GM18858 (cell line): ENCODE measurements around the gene SPACA7.

Source experiments
- ATAC-seq: cut with Tn5 transposase; IDR thresholded peaks from one replicate; pipeline ENCODE4 v1.9.1; 2021; ENCODE audit not compliant: unreplicated experiment

The SPACA7 gene

DNA sequence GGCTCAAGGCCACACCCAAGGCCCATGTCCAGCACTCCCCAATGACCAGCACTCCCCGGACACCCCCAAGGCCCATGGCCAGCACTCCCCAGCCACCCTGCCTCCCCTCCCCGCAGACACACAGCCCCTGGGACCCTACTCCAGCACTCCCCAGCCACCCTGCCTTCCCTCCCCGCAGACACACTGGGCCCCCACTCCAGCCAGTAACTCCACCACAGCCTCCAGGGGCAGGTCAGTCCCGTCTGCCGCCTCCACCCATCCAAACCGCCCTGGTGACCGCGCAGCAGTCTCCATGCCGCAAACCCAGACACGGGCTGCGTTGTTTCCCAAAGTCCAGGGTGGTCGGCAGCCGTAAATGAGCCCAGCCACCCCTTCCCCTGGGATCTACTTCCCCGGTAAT, 70.7 kb downstream of the SPACA7 start:
- ATAC-seq: no peak

DNA sequence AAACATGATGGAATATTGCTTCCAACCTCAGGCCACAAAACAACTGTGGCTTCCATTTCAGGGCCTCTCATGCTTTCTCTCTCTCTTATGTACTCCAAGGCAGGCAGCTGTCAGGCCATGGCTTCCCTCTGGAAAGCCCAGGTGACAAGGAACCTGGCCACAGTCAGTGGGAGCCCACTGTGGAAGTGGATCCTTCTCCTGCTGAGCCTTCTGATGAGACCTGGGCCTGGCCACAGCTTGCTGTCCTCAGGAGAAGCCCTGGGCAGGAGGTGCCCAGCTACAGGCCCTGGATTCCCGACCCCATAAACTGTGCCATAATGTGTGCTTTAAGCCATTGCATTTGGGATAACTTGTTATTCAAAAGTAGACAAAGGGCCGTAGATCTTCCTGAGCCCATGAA, 71.2 kb downstream of the SPACA7 start:
- ATAC-seq: no peak

DNA sequence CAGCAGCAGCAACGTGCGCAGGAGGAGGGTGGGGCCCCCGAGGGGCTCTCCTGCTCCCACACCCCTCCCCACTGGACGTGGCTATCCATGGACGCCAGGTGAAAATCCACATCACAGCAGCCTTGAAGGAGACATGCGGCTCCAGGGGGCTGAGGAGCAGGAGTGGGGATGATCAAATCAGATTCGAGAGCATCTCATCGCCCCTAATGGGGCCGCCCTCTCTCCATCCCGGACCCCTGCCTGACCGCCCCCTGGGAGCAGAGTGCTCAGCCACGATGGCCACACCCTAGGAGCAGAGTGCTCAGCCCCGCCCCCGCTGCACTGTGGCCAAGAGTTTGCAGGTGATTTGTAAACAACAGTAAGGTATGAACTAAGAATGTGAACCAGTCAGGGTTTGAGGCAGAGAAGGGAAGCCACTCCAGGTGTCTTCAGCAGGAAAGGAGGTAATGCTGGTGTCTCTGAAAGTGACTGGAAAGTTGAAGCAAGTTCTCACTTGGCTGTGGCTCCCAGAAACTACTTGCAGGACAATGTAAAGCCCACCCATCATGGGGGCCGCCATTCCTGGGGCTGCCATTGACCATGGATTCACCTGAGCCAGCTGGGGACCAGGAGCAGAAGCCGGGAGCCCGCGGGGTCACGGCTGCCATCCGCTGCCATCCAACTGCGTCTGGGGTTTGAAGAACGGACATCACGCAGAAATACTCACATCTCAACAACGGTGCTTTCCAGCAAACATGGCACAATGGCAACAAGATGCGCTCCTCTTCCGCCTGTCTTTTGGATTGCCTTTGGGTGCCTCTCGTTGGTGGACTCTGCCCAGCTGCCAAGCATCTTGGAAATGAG, 71.8 kb downstream of the SPACA7 start:
- no peak for ATAC-seq

DNA sequence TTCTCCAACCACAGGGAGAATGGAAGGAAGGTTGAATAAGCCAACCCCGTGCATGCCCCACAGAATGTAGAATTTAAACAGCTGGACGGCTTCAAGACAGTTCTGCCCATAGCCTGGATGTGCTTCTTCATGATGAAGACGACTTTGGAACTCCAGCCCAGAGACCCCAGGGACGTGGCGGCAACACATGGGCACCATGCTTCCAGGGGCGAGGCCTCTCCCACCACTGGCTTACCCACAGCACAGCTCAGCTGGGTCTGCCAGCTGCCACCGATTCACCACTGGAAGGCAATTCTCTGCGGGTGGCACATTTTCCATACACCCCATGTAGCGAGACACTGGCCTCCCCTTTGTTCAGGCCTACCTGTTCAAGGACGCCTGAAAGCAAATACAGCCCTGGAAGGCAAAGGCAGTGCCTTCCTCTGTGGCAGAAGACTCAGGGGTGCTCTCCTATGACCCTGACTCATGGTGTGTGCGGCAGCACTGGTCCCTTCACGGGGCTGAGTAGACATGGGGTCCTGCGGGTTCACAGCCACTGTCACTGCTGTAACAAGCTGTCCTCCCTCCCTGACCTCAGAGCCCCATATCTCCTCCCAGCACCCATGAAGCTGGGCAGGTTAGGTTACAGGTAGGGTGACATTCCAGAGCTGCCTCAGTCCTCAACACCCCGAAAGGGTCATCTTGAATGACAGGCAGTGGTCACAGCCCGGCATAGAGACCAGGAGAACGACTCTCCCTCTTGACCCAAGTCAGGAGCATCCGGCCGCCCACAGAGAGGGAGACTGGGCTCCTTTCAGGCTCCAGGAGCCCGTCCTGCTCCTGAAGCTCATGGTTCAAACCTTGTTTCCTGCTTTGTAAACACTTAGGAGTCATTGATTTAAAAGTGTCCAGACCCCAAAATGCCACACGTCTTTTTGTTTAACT, 72.7 kb downstream of the SPACA7 start:
- ATAC-seq: no peak

DNA sequence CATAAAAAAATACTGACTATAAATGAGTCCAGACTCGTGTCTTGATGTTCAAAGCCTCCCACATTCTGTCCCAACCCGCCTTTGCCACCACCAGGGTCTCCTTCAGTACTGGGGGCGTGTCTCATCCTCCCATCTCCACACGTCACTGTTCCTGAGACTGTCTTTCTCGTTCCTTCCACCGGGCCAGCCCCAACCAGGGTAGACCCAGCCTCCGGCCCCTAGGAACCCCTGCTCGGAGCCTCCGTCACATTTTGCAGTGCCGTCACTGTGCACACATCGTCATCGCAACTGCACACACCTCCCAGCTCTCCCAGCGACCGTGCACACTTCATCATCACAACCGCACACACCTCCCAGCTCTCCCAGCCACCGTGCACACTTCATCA, 73.4 kb downstream of the SPACA7 start:
- no peak for ATAC-seq

DNA sequence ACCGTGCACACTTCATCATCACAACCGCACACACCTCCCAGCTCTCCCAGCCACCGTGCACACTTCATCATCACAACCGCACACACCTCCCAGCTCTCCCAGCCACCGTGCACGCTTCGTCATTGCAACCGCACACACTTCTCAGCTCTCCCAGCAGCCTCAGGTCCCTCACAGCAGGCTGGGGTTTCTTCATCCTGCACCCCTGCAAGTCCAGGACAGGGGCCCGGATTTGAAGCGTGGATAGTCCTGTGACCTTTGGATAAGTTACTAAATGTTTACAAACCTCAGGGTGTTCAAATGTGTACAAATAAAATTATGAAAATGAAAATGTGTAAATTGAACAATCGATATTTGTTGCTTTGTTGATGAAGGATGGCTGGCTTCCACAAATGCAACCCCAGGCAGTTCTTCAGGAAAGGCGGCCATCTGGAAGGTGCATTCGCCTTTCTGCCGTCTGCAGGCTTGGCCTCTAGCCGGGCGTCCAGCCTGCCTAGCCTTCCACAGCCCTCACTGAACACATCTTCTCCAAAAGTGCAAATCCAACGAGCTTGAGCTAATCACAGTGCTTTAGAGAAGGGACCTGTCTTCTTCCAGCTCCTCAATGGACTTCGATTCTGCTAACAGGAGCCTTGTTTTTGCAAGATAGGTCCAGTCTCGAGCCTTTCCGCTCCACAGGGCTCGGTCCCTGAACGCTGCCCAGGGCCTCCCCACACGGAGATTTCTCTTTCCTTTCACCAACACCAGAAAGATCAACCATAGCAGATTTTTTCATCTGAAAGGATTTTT, 74.2 kb downstream of the SPACA7 start:
- no peak for ATAC-seq

DNA sequence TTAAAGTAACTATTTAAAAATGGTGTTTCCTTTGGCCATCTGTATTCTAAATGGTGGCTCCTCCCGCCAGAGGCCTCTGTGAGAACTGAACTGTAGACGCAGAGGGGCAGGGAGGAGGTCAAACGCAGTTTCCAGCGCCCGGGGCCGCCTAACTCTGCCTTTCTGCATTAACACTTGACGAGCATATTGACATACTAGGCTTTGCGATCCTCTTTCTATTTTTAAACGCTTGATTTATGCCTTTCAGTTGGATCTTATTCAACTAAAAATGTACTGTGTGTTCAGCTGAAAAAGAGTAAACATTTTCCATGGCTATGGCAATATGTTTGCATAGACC, 74.7 kb downstream of the SPACA7 start:
- no peak for ATAC-seq

DNA sequence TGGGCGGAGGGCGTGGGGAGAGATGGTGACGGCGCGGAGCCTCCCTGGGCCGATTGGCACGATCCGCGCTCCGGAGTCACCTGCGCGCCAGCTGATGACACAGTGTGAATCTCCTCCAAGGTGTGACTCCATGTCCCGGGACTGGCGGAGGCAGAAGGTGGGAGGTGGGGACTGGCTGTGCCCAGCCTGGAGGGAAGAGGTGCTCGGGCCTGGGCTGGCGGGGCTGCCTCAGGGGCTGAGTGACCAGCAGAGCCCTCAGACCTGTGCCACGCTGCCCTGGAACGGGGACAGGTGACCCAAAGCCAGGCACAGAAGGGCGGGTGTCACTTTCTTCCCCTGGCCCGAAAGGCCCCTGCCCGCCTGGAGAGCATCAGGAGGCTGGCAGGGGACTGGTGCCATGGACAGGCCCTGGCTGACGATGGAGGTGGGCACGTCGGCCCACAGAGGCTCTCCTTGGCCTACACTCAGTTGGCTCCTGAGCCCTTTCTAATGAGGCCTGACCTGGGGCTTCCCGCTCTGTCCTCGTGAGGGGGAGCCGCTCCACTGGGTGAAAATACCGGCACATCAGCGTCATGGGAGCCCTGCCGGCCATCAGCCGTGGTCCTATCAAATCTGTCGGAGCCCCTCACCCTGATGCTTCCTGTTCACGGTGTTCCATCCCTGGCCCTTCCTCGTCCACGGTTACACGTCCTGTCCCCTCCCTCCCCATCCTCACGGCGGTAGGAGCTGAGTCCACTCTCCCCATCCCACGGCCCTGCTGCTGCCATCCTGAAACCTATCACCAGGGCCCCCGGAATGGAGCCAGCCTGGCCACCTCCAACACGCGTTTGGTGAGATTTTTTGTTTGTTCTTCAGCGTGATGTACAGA, 75.6 kb downstream of the SPACA7 start:
- ATAC-seq: no peak

DNA sequence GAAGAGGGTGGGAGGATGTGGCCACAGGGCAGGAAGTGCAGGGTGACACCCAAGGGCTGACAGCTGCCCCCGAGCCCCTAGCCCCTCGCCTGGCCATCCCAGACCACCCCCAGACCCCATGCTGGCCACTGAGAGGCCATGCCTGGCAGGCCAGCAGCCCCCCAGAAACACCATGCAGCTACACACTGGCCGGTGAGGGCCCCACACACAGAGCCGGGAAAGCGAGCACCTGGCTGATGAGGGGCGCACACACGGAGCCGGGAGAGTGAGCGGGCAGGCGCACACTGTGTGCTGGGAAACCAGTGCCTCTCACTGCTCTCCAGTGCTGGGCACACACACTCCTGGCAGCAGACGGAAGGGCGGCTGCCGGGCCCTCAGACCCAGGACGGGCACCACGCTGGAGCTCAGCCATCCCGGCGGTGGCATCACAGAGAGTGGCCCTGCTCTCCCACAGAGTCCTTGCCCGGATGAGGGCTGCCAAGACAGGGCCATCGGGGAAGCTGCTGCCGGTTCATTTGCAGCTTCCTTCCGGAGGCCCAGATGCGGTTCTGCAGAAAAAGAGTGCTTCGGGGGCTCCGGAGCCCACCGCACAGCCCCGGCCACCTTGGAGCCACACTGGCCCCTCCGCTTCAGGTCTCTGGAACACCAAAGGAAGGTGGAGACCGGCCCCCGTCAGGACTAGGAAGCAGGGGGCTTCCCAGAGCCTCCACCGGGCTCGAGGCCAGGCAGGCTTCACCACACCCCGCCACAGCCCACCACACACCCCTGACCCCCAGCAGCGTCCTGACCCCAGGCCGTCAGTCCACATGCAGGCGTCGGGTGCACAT, 76.4 kb downstream of the SPACA7 start:
- ATAC-seq: no peak

DNA sequence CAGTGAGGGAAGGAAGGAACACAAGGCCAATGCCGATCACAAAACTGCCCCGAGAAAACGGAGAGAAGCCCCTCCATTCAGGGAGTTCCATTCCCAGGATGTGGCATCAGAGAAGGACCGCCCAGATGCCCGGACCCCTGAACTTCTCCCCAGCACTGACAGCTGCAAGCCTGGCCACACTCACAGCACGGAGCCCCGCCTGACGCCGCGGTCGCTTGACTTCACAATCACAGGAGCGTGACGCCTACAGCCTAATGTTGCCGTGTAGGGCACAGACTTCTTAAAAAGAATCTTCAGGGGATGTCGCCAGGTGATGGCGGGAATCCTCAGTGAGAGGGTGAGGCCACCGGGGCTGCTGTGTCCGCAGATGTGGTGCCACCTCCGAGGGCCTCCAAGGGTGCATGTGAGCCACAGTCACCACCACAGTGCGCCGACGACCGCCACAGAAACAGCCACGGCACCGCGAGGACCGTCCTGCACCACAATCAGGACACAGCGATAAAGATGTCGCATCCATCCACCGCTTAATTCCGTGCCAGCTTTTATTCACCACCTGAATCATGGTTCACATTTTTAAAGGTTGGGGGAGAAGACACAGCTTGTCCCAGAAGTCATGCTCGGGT, 77.2 kb downstream of the SPACA7 start:
- no peak for ATAC-seq

DNA sequence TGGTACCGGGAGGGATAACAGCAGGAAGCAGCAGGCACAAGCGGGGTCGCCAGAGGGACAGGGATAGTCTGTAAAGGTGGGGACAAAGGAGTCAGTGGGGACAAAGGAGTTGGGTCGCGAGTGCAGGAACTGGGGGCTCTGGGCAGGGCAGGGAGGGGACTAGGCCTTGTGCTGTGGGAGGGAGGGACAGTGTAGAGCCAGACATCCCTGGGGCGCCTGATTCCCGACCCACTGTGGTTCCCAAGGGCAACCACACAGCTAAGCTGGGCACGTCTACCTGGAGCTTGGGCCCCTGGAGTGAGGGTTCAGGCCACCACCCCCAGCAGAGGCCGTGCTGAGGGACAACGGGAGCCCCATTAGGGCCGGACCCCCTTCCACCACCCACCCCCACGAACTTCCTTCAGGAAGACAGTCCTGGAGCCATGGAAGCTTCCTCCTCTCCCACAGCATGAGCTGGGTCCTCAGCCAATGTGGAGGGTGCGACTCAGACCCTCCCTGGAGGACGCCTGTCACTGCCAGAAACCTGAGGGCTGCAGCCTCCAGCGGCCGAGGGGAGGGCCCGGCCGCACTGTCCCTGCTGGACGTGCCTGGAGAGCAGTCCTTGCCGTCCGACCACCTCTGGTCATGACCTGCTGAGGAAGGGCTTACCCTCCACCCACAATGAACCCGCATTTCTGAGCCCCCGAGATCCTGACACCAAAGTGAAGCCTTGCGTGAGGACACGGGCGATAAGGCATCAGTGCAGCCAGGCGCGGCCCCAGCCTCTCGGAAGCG, 77.9 kb downstream of the SPACA7 start:
- no peak for ATAC-seq

DNA sequence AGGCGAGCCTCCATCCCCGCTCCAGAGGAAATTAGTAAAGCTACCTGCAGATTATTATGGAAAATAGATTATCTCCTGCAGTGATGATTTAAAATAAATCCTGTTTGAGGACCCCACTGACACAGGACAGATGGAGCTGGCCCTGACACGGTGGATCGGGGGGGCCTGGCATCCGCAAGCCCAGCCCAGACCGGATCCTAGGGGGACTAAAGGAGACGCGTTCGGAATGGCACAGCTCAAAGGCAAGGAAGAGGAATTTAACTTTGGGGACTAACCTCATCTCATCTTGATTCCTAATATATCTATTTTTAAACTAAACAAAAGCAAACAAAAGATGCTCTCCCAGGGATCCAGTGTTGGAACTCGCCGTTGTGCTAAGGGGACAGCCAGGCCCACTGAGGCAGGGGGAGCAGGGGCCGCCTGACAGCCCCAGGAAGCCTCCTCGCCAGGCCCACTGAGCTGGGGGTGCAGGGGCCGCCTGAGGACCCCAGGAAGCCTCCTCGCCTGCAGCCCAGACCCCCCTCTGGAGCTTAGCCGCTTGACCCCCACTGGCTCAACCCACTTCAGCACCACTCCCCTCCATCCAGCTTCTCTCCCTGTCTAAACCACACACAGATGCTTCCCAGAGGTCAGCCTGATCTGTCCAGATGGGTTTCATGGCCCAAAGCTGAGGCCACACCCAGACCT, 78.6 kb downstream of the SPACA7 start:
- no peak for ATAC-seq

DNA sequence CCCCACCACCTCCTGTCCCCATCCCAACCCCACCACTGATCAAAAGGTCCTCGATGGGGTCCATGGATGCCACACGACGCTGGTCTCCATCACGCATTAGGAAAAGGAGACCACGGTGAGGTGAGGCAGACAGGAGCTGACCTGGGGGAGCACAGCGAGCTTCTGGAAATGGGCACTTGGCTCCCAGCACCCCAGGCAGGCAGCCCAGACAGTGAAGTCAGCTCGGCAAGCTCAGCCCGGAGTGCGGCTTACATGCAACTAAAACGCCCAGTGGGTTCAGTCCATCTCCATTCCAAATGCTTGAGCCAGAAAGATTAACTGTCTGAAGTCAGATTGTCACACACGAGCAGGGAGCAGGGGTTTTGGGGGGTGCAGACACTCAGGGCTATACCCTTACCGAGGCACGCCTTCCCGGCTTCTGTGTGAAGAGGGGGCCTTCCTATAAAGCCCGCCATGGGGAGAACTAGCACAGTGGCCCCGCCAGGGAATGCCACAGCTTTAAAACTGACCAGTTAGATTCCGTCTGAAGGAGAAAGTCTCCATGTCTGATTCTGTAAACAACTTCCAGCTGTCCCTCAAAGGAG, 79.4 kb downstream of the SPACA7 start:
- ATAC-seq: no peak

DNA sequence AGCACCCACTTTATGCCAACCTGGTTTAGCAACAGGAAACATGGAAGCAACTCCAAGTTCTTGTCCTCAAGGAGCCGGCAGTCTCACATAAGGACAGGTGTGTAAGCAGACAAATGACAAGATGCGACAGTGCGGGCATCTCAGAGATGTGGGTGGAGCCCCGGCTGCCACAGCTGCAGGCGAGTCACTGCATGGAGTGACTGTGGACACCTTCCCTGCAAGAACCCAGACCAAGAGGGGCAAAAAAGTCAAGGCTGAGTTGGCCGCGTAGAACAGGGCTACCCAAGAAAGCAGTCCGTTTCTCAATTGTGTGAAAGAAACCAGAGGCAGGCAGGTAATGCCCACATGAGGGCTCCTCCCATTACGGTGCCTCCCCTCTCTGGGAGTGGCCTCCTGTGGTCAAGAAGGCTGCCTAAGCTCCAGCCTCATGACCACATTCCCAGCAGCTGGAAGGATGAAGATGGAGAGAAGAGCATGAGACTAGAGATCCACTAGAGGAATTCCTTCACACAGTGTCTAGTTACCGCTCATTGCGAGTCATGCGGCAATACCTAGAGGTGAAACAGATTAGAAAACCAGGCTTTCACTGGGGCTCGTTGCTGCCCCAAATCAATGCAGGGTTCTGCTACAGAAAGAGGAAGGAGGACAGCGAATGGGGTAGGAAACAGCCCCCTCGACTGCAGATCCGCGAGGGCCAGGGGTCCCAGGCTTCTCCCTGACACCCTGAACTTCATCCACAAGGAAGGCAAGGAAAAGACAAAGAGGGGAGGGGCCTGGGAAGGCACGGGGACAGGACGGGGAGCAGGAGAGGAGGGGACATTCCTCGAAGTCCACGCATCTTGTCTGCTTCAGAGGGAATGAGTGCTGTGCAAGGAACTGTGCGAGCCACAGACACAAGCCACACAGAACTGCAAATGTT, 80.2 kb downstream of the SPACA7 start:
- no peak for ATAC-seq

DNA sequence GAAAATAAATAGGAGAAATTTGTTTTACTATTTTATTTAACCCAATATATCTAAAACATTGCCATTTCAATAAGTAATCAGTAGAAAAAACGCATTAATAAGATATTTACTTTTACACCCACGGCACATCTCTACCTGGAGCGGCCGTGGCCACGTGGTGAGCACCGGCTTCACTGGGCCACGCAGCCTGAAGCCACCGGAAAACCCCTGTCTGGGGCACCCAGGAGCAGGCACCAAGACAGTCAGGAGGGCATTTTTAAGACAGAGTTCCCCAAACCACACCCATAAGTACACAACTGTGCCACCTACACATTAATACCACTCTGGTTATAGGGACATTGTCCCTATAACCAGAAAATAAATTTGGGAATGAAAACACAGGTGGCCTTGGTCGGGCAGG, 80.9 kb downstream of the SPACA7 start:
- ATAC-seq: no peak

DNA sequence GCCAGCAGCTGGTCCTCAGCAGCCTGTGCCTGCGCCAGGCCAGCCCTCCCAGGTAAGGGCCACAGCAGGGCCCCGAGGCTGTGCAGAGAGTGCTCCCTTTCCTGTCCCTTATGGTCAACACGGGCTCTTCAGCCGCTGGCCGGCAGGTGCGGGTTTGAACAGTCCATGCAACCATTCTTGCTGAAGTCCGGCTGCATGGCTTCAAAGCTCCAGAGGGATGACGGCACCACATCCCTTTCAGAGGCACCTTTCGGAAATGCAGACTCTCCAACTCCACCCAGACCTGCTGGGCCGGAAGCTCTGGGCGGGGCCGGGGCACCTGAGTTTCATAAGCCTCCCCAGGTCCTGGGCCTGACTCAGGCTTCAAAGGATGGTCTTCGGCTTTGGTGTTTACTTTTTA, 81.3 kb downstream of the SPACA7 start:
- ATAC-seq: no peak
